HEK293T (cell line): Measurements from ENCODE around the gene AGTPBP1.

Source experiments
- CTCF ChIA-PET: fragments of 350-600 bp; formaldehyde crosslinking; extraction: SDS; loops from one replicate; lab custom pipeline; 2021; ENCODE audit warnings: antibody characterized with exemption, inconsistent platforms; lab: Yijun Ruan, JAX
- POLR2A ChIA-PET: fragments of 350-600 bp; formaldehyde crosslinking; extraction: SDS; loops from one replicate; lab custom pipeline; 2020; ENCODE audit warnings: antibody characterized with exemption, inconsistent platforms; lab: Yijun Ruan, JAX
- DNase-seq: peaks from one replicate; pipeline ENCODE4 v3.0.0; 2012; ENCODE audit warnings: mixed read lengths; ENCODE audit errors: extremely low spot score
- ARNT ChIP-seq: fragments of 450-650 bp; IDR thresholded peaks from 2 replicates; pipeline ENCODE4 v1.6.1; 2017; ENCODE audit warnings: mild to moderate bottlenecking
- BHLHE40 ChIP-seq: fragments of 450-650 bp; IDR thresholded peaks from 2 replicates; pipeline ENCODE4 v1.6.1; 2016; ENCODE audit warnings: mild to moderate bottlenecking, moderate library complexity, borderline replicate concordance
- CTBP1 ChIP-seq: fragments of 450-650 bp; IDR thresholded peaks from 2 replicates; pipeline ENCODE4 v1.6.1; 2016; ENCODE audit warnings: borderline replicate concordance
- ELF4 ChIP-seq: fragments of 450-650 bp; IDR thresholded peaks from 2 replicates; pipeline ENCODE4 v1.6.1; 2017; ENCODE audit warnings: antibody characterized with exemption
- FOXA1 ChIP-seq: fragments of 450-650 bp; IDR thresholded peaks from 2 replicates; pipeline ENCODE4 v1.6.1; 2016; ENCODE audit warnings: mild to moderate bottlenecking
- FOXK2 ChIP-seq: fragments of 450-650 bp; IDR thresholded peaks from 2 replicates; pipeline ENCODE4 v1.6.1; 2016; ENCODE audit warnings: mild to moderate bottlenecking
- FOXM1 ChIP-seq: fragments of 450-650 bp; IDR thresholded peaks from 2 replicates; pipeline ENCODE4 v1.6.1; 2017; ENCODE audit warnings: mild to moderate bottlenecking, borderline replicate concordance
- HDGF ChIP-seq: fragments of 450-650 bp; IDR thresholded peaks from 2 replicates; pipeline ENCODE4 v1.6.1; 2017; ENCODE audit warnings: antibody characterized with exemption, borderline replicate concordance
- L3MBTL2 ChIP-seq: fragments of 450-650 bp; conservative IDR thresholded peaks from 2 replicates; pipeline ENCODE4 v1.6.1; 2016; ENCODE audit warnings: mild to moderate bottlenecking
- LEF1 ChIP-seq: fragments of 450-650 bp; IDR thresholded peaks from 2 replicates; pipeline ENCODE4 v1.6.1; 2017; ENCODE audit warnings: mild to moderate bottlenecking, borderline replicate concordance
- NFRKB ChIP-seq: fragments of 450-650 bp; IDR thresholded peaks from 2 replicates; pipeline ENCODE4 v1.6.1; 2016; ENCODE audit warnings: mild to moderate bottlenecking, moderate library complexity
- PKNOX1 ChIP-seq: fragments of 450-650 bp; IDR thresholded peaks from 2 replicates; pipeline ENCODE4 v1.6.1; 2016
- SP1 ChIP-seq: fragments of 450-650 bp; IDR thresholded peaks from 2 replicates; pipeline ENCODE4 v1.6.1; 2017
- SUZ12 ChIP-seq: fragments of 450-650 bp; IDR thresholded peaks from 2 replicates; pipeline ENCODE4 v1.6.1; 2016; ENCODE audit warnings: mild to moderate bottlenecking
- TARDBP ChIP-seq: fragments of 450-650 bp; IDR thresholded peaks from 2 replicates; pipeline ENCODE4 v1.6.1; 2016
- ZNF384 ChIP-seq: fragments of 450-650 bp; IDR thresholded peaks from 2 replicates; pipeline ENCODE4 v1.6.1; 2016

Gene AGTPBP1

GRCh38 chr9:85536076-85536475, 205.7 kb downstream of the AGTPBP1 start:
- ChIA-PET POLR2A (no interaction called here), CTCF (no interaction called here)
- no peak for DNase-seq
- TF ChIP-seq NFRKB = no peak

- POLR2A ChIA-PET = no interaction called here
Observed at GRCh38 chr9:85534340-85534739, 207.4 kb downstream of the AGTPBP1 start.

GRCh38 chr9:85533538-85533937, 208.2 kb downstream of the AGTPBP1 start:
- DNase-seq = no peak
- TF ChIP-seq TARDBP (0 out of 2 replicates have a peak, but pooled peaks have one; percentile 66), FOXA1 (no peak), ELF4 (no peak), FOXM1 (no peak)
- POLR2A ChIA-PET = no interaction called here
- CTCF ChIA-PET = no interaction called here

More at GRCh38 chr9:85534340-85534739, 207.4 kb downstream of the AGTPBP1 start:
- TF ChIP-seq ARNT (no peak), NFRKB (no peak), SUZ12 (no peak), L3MBTL2 (no peak), CTBP1 (no peak), FOXA1 (no peak), SP1 (no peak), FOXK2 (no peak), BHLHE40 (no peak), ELF4 (no peak), ZNF384 (no peak), TARDBP (no peak), HDGF (no peak), PKNOX1 (no peak), FOXM1 (no peak), LEF1 (no peak)
- CTCF ChIA-PET = no interaction called here
- no peak for DNase-seq

GRCh38 chr9:85530721-85531120, 211.0 kb downstream of the AGTPBP1 start:
- POLR2A ChIA-PET = no interaction called here

GRCh38 chr9:85528607-85529006, 213.1 kb downstream of the AGTPBP1 start:
- TF ChIP-seq FOXA1 = no peak
- TF ChIP-seq ELF4 = no peak
- no peak for TF ChIP-seq L3MBTL2
- no peak for TF ChIP-seq PKNOX1
- no peak for TF ChIP-seq SUZ12
- no peak for TF ChIP-seq CTBP1
- no peak for TF ChIP-seq HDGF
- no peak for TF ChIP-seq NFRKB
- TF ChIP-seq BHLHE40 = no peak
- TF ChIP-seq LEF1 = no peak
- TF ChIP-seq ZNF384 = no peak
- no peak for TF ChIP-seq SP1
- no peak for TF ChIP-seq ARNT
- TF ChIP-seq FOXM1 = no peak
- no peak for DNase-seq
- ChIA-PET POLR2A (no interaction called here), CTCF (no interaction called here)

More at GRCh38 chr9:85530721-85531120, 211.0 kb downstream of the AGTPBP1 start:
- CTCF ChIA-PET = no interaction called here
- TF ChIP-seq FOXM1 = no peak
- TF ChIP-seq SP1 = no peak
- TF ChIP-seq FOXK2 = no peak
- no peak for TF ChIP-seq ARNT
- no peak for DNase-seq

GRCh38 chr9:85528142-85528541, 213.6 kb downstream of the AGTPBP1 start:
- no peak for DNase-seq
- CTCF ChIA-PET = no interaction called here
- POLR2A ChIA-PET = no interaction called here
- TF ChIP-seq PKNOX1 (no peak), TARDBP (no peak), FOXM1 (no peak), HDGF (no peak), FOXK2 (no peak), ARNT (no peak), LEF1 (no peak), L3MBTL2 (no peak), SUZ12 (no peak), NFRKB (no peak), ELF4 (no peak), BHLHE40 (no peak)

GRCh38 chr9:85527331-85528020, 214.3 kb downstream of the AGTPBP1 start:
- ChIA-PET CTCF (no interaction called here), POLR2A (no interaction called here)

More at GRCh38 chr9:85527331-85528020, 214.3 kb downstream of the AGTPBP1 start:
- TF ChIP-seq HDGF = no peak
- no peak for TF ChIP-seq ZNF384
- TF ChIP-seq FOXM1 = no peak
- TF ChIP-seq SUZ12 = no peak
- no peak for TF ChIP-seq ELF4
- no peak for TF ChIP-seq TARDBP
- no peak for TF ChIP-seq ARNT
- no peak for TF ChIP-seq FOXA1
- DNase-seq = no peak
